ENCODE measurements around the gene SLC25A20.

The SLC25A20 gene

DNA sequence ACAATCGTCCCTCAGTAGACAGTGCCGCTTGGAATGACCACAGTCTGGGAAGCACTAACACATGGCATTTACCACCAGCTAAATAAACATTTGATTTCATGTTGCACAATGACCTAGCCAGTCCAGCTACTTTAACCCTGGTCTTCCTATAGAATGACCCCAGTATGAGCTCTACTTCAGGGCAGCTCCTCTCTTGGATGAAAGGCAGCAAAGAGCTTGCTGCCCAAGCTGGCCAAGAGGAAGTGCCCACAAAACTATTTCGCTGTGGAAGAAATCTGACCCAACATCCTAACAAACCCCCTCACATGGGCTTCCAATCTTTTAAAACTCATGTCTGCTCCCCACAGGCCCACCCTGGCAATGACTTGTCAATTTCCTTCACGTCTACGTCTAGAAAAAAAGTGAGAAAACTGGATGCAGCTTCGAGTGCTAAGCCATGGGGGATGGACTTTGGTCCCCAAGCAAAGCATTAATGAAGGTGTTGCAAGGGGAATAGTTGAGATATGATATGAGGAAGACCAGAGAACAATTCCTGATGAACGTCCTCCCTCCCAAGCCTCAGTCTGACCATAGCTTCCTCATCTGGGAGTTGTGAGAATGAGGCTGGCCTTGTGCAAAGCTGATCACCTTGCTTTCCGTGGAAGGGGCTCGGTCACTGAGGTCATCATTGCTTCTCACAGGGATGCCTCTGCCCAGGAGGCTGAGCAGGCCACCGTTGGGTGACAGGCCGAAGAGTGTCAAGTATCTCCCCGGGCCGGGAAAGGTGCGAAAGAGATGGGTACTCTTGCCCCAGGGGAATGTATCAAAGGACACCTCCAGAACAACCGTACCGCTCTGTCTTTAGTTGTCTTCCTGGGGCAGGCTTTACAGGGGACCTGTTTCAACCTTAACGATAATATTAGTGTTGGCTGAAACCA lies 964 bp downstream of the SLC25A20 start:
- DNase-seq = peak; percentile 21 to 32

DNA sequence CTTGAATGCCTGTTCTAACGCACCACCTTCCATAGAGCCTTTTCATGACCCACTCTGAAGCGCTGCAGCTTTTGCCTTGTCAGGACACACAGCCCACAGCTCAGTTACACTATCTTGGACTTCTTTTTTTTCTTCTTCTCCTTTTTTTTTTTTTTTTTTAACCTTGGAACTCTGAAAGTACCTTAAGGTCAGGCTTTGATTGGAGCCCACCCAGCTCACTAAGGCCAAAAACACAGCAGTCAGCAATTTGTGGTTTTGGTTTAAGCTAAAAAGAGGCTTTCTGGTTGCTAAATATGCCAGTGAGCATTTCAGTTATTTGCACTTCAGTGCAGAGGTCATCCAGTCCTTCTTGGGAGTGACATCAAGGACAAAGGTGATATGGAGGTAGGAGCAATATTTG lies 1.7 kb downstream of the SLC25A20 start:
- DNase-seq = peak; percentile 54 to 66

DNA sequence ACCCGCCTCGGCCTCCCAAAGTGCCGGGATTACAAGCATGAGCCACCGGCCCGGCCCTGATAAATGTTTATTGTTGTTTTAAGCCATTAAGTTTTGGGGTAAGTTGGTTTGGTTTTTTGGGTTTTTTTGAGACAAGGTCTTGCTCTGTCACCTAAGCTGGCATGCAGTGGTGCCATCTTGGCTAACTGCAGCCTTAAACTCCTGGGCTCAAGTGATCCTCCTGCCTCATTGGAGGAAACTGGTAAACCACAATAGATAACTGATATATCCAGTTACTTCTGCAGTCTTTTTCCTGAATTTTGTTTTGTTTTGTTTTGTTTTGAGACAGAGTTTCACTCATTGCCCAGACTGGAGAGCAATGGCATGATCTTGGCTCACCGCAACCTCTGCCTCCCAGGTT lies 4.2 kb downstream of the SLC25A20 start:
- DNase-seq = no peak

DNA sequence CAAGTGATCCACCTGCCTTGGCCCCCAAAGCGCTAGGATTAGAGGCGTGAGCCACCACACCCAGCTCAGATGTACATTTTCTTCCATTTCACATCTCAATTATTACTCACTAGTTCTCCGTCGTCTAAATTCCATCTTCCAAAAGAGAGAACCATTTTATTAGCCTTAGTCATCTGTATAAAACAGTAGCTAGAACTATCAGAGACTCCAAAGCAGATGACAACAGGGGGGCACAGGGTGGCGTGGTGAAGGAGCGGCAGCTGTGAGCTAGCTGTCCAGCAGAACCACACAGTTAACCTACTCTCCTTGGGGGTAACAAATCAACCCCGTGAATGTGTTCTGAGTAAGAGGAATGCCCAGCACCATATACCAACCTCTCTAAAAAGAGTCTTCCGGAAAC lies 7.1 kb downstream of the SLC25A20 start:
- DNase-seq = no peak

DNA sequence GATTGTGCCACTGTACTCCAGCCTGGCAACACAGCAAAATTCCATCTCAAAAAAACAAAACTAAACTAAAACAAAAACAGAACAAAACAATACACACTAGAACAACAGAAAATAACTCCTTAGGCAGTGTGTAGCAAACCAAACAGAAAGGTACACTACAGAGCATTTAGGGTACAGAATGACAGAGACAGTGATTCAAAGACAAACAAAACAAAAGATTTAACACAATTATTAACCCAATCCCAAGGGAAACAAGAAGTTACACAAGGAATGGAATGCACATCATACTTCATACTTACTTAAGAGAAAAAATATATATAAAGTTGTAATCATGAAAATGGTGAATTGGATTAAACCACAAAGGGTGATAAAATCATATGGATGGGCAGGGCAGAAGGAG lies 12.9 kb downstream of the SLC25A20 start:
- DNase-seq = no peak

DNA sequence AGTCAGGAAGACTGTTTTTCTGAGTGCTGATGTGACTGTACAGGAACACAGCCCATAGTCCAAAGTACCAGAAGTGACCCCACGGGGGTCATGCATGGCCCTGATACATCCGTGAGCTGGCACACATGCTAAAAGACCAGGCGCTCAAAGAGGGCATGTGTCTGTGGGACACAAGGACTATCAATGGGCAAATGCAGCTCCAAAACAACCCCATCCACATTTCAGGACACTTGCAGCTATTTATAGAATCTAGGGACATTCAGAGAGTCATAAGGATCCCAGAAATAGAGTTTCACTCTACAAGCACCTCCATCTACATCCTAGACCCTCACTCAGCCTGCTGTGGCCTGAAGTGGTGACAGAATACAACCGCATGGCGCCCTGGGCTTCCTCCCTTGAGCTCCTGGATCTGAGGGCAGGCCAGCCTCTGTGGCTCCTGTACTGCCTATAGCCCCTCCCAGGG lies 17.0 kb downstream of the SLC25A20 start:
- no peak for DNase-seq

DNA sequence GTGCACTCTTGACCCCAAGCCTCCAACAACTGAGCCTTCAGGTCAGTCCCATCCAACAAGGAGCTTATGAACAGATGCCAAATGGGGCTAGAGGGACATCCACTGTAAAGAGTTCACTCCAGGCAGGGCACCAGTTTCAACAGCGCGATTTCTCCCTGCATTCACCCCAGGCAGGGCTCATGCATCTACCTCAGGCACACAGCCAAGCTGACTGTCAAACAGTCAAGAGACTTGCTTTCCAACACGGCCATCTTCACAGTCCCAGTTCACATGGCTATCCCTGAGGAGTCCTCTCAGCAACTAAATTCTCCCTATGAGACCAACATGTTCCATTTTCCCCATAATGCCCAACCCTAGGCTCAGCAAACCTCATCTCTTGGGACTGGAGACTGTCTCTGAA lies 17.7 kb downstream of the SLC25A20 start:
- no peak for DNase-seq

DNA sequence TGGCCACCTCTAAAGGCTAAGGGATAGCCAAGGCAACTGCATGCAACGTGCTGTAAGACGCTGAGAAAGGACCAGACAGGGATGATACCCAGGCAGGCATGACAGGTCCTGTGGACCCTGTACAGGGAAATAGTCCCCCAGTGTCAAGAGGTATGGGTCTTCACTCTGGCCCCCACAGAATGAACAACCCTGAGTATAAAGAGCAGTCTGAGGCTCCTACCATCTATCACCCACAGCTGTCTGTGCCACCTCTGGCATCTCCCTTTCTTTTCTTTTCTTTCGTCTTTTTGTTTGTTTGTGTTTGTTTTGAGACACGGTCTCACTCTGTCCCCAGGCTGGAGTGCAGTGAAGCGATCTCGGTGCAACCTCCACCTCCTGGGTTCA lies 18.7 kb downstream of the SLC25A20 start:
- no peak for DNase-seq

DNA sequence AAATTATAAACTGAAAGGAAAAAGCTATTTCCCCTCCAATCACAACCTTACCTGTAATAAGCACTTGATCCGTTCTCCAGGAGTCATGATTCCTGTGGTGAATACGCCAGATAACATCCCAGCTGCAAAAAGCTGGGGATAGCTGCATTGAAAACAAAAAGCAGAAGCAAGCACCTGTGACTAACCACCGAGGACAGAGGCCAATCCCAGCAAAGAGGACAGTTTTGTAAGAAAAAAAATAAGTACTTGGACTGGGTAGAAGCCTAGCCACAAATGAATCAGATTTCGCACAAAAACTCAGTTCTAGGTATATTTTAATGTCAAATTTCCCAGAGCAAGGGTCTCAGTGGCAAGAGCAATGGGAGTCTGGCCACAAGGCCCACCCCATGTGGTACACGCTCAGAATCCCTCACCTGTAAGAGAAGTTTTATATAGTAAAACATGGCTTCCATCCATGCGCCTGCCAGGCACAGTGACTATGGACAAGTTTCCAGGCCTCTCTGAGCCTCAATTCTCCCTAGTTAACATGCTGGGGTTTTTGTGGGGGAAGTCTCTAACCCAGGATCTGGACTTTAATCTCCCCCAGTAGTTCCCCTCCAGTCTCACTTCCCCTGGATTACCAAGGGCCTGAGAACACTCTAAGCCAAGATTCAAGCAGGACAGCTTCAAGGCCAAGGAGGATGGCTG lies 19.2 kb downstream of the SLC25A20 start:
- peak in 1 of 2 donors; percentile 16 for DNase-seq

DNA sequence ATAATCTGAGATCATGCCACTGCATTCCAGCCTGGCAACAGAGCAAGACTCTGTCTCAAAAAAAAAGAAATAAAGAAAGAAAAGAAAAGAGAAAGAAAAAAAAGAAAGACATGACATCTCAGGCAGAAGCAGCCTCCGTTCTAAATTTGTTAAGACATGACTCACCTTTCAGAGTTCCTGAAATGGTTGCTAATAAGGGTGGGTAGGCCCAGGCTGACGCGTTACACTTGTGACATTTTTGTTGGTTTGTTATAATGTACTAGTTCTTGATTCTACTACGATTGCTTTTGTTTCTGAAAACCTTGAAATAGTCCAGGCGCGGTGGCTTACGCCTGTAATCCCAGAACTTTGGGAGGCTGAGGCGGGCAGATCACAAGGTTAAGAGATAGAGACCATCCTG lies 21.0 kb downstream of the SLC25A20 start:
- DNase-seq = peak; percentile 68 to 79

DNA sequence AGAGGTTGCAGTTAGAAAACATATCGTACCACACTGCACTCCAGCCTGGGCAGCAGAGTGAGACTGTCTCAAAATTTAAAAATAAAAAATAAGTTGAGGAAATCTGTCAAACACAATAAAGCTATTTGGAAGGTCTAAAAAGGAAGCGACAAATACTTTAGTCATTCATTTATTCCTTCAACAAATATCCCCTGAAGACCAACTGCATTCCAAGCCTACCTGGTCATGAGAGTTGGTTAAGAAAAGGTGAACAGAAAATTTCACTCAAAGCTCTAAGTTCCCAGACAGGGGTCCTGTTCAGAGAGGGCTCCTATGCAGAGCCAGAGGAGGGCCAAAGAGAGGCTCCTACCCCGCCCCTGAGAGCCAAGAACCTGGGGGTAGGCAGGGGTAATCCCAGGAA lies 35.6 kb downstream of the SLC25A20 start:
- no peak for DNase-seq

DNA sequence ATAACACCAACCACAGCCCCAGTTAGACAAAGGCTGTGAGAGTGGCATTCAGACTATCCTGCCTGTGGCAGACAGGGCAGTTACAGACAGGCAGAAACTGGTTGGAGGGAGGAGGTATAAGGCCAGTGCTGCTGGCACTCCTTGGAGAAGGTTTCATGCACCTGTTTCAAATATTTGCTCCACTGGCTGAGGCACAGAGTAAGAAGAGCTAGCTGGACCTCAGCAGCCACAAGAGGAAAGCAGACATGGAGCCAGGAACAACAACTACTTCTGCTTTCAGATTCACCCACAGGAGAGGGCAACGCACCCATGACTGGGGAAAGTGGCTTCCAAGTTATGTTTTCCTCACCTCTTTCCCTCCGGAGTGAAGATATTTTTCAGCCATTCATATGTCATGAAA lies 39.5 kb downstream of the SLC25A20 start:
- peak; percentile 10 to 45 for DNase-seq

DNA sequence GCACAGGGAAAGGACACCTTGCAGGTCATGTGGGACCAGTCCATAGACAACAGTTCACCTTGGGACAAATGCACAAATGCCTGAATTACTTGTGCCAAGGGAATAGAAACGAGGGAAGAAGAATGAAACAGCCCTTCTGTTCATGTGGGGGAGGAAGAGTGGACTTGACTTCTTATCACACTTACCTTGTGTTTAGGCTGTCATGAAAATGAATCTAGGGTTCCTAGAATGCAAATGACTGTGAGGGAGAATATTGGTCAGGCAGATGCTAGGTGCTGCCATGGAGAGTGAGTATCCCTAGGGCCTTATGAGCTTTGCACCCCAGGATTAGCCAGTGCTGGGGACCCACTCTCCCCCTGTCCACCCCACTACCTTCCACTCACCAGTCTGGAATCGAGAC lies 40.0 kb downstream of the SLC25A20 start:
- DNase-seq = no peak

DNA sequence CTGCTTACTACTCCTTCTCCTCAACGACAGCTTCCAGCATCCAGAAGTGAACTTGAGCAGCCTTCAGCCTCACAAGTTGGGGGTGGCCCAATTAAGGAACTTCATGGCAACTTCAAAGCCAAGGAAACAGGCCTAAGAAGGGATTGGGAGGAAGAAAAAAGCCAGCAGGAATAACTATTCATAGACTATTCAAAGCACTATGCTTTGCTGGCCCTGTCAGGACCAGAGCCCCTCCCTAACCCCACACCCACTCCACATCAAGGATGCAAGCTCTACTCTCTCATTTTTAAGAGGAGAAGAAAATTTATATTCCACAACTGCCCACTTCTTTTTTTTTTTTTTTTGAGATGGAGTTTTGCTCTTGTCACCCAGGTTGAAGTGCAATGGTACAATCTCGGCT lies 41.0 kb downstream of the SLC25A20 start:
- peak in 1 of 2 donors; percentile 28 for DNase-seq

DNA sequence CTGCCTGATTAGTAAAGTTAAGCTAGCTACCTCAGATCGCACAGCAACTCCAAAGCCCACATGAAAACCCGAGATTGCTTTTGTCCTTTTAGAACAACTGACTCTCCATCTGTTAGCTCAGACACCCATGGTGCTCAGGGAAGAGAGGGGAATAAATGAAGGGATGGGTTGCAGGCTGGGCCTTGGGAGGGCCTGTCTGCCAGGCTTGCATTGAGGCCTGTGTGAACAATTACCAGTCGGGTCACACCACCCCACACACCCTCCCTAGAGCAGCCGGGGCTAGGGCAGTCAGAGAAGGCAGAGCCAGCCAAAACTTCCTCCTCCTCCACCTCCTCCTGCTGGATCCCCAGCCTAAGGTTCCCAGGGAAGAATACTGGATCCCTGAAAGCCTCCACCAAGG lies 42.2 kb downstream of the SLC25A20 start:
- no peak for DNase-seq

DNA sequence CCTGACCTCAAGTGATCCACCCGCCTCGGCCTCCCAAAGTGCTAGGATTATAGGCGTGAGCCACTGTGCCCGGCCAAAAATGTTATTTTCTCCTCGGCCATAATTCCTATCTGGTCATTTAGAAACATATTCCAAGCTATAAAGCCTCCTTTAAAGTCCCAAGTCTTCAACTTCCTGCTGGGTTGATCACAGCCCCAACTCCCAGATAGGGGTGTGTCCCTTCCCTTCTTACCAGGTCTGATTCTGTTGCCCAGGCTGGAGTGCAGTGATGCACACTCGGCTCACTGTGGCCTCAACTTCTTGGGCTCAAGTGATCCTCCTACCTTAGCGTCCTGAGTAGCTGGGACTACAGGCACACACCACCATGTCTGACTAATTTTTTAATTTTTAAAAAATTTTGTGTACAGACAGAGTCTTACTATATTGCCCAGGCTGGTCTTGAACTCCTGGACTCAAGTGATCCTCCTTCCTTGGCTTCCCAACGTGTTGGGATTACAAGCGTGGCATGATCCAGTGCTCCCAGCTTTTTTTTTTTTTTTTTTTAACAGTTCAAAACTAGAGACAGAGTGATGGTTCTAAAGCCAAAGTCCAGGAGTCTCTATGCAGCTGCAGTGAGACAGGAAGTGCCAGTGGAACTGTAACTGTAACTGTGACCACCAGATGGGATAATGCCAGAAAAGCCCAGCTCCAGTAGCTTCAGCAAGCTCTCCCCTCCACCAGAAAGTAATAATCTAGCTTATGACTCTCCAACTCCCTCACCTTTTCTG lies 42.8 kb downstream of the SLC25A20 start:
- no peak for DNase-seq

DNA sequence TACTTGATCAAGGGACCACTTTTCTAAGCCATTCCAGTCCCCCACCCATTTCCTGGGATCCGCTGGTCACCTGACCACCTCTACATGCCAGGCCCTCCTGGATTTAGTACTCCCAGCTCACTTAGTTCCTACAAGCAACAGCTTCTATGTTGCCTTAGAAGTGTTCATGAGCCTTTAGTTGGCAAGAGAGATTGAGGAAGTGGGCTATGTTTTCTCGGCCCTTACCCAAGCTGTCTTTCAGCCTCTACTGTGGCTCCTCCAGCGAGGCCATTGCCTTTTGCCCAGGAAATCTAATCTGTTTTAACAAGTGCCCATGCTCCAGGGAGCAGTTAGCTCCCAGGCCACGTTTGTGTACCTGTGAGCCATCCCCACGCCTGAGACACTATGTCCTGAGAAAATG lies 46.5 kb downstream of the SLC25A20 start:
- DNase-seq = no peak

DNA sequence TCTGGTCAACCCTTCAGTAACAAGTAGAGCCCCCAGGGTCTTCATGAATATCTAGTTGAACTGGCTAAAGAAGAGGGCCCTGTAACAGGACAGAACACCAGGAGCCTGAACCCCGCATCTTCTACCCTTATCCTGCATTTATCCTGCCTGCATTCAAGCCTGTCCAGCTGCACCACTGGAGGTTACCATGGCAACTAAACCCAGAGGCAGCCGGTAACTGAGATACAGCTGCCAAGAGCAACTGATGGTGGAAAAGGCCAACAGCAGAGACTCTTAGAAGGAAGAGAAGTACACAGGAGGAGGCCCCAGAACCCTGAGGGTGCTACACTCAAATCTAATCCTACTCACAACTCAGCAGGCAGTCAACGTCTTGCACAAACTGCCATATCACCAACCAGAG lies 47.3 kb downstream of the SLC25A20 start:
- DNase-seq = no peak

DNA sequence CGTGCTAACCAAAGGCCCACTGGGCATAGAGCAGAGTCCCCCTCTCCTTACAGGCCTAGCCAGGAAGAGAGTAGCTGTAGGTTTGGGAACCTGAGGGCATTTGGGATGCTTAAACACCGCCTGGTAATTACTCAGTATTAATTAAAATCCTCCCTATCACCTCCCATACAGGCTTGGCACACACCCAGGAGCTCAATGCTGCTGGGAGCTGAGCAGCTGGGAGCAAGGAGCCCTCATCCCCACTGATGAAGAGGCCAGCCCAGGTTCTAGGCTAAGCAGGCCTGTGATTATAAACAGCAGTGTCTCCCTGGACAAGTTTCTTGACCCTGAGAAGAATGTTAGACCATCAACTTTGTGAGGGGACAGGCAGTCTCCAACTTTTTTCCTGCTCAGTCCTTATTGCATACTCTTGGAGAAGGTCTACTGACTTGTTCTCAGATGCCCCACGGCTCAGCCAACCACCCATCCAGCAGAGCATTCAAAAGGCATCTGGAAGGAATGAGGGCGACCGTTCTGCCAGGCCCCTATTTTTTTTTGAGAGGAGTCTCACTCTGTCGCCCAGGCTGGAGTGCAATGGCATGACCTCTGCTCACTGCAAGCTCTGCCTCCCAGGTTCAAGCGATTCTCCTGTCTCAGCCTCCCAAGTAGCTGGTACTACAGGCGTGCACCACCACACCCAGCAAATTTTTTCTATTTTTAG lies 49.7 kb downstream of the SLC25A20 start:
- DNase-seq = no peak

DNA sequence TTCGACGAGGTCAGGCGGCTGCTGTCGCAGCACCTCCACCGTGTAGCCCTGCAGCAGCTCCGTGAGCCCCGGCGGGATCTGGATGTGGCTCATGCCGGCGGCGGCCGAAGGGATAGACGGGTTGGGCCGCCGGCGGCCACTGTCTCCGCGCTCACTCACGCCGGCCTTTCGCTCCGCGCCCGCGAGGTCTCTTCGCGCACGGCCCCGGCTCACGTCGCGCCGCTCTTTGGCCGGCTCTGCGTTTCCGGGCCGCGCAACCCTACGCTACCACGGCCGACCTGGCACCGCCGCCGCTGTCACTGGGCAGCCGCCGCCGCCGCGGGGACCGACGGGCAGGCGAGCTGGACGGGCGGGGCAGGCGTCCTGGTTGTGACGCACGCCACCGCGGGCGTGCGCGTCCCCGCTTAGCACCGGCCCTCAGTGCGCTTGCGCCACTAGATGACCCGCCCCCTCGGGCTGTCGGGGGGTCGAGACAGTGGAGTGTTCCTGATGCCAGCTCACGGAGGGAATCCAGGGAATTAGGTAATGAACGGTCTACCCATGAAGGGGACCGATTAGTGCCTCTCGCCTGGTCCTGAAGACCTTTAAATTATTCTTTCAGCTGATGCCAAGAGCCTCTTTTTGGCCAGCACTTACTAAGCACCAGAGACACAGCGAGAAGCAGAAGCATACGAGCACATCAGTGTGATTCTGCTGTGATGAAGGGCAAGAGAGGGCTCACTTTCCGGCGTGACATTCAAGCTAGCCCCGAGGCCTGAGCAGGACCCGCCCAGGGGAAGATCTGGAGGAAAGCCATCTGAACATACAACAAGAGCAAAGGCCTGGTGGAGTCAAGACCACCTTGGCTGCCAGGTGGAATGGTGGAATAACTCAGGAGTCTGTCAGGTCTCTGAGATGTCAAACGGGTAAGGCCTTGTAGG lies 50.9 kb downstream of the SLC25A20 start, which contains the start of gene PRKAR2A:
PRKAR2A (minus strand) TSS at position 371 of the 920 bp plus-strand sequence; CDS start at position 93, 278 bp downstream.
- peak; percentile 93 to 96 for DNase-seq

DNA sequence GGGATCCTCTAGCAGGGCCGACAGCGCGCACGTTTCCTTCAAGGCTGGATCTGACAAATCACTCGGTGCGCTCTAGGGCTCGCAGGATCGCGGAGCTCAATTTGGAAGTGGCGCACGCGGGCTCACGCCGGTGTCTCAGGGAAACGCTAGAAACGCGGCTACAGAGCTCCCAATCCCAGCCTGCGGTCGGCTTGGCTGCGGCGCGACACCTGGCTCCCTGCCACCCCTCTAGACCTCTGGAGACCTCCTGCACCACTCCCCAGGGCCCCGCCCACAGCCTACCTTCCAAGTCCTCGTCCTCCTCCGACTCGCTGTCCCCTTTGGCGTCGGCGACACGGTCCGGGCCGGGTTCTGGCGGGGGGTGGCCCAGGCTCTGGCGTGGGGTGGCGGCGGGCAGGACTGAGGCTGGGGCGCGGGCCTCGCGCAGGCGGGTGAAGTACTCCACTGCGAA lies 51.6 kb downstream of the SLC25A20 start:
- peak; percentile 43 to 66 for DNase-seq

Measured in inflammatory macrophage (primary cell).